RWPE1 (cell line): ENCODE measurements around the gene SHH.

ENCODE experiments used
- CTCF ChIA-PET: fragments of 350-600 bp; sonication (Branson Sonifier 250); formaldehyde crosslinking; extraction: SDS; loops from one replicate; lab custom pipeline; 2021; lab: Yijun Ruan, JAX
- POLR2A ChIA-PET: fragments of 400-600 bp; formaldehyde crosslinking; extraction: SDS; loops from one replicate; lab custom pipeline; 2020; ENCODE audit warnings: antibody characterized with exemption; ENCODE audit not compliant: low non-redundant PET; lab: Yijun Ruan, JAX
- DNase-seq: peaks from one replicate; pipeline ENCODE4 v3.0.0; 2012; ENCODE audit warnings: low spot score
- H3K27ac ChIP-seq: fragments of 450-650 bp; 2 replicates; pipeline ENCODE4 v1.5.1; 2017
- CTCF ChIP-seq: fragments of 450-650 bp; conservative IDR thresholded peaks from 2 replicates; pipeline ENCODE4 v1.5.1; 2017; ENCODE audit warnings: low read depth, mild to moderate bottlenecking

Gene SHH

GRCh38 chr7:155763122-155763521 is 49.1 kb downstream of the SHH start:
- no peak for TF ChIP-seq CTCF
- DNase-seq, result no peak
- POLR2A ChIA-PET, result no interaction called here
- no peak overlapping the region for H3K27ac ChIP-seq
- CTCF ChIA-PET, result no interaction called here

GRCh38 chr7:155762655-155763054 is 49.6 kb downstream of the SHH start:
- CTCF ChIA-PET, result no interaction called here

GRCh38 chr7:155762036-155762435 is 50.2 kb downstream of the SHH start:
- TF ChIP-seq CTCF, result no peak
- CTCF ChIA-PET, result no interaction called here

More at GRCh38 chr7:155762655-155763054, 49.6 kb downstream of the SHH start:
- no peak for TF ChIP-seq CTCF
- DNase-seq, result no peak
- no peak overlapping the region for H3K27ac ChIP-seq
- POLR2A ChIA-PET, result no interaction called here

GRCh38 chr7:155761162-155761561 is 51.1 kb downstream of the SHH start:
- DNase-seq, result no peak
- no peak overlapping the region for H3K27ac ChIP-seq
- TF ChIP-seq CTCF, result no peak
- POLR2A ChIA-PET, result no interaction called here
- CTCF ChIA-PET, result no interaction called here

More at GRCh38 chr7:155762036-155762435, 50.2 kb downstream of the SHH start:
- no peak overlapping the region for H3K27ac ChIP-seq
- POLR2A ChIA-PET, result no interaction called here
- DNase-seq, result no peak

- no peak overlapping the region for H3K27ac ChIP-seq
- POLR2A ChIA-PET, result no interaction called here
- DNase-seq, result no peak
- CTCF ChIA-PET, result no interaction called here
- TF ChIP-seq CTCF, result no peak
These were observed 52.4 kb downstream of the SHH start for GRCh38 chr7:155759740-155760430.

GRCh38 chr7:155758348-155758747 is 53.9 kb downstream of the SHH start:
- ChIA-PET CTCF (no interaction called here), POLR2A (no interaction called here)
- TF ChIP-seq CTCF, result no peak
- no peak for DNase-seq
- no peak overlapping the region for H3K27ac ChIP-seq
